Measurements from ENCODE around the gene ATP2C1. TPM values are rescaled to one million over a fixed set of nuclear protein-coding genes. Genes with fewer than 3 reads are reported as not detected.

ATP2C1 gene
- 59.2 and 64.7 TPM in 2 replicates for total RNA-seq
- 33.4 TPM for total RNA-seq (2013)
- polyA plus RNA-seq: 23.9 and 29.4 TPM in 2 replicates
- polyA minus RNA-seq: 15.1 and 16.9 TPM in 2 replicates

DNA sequence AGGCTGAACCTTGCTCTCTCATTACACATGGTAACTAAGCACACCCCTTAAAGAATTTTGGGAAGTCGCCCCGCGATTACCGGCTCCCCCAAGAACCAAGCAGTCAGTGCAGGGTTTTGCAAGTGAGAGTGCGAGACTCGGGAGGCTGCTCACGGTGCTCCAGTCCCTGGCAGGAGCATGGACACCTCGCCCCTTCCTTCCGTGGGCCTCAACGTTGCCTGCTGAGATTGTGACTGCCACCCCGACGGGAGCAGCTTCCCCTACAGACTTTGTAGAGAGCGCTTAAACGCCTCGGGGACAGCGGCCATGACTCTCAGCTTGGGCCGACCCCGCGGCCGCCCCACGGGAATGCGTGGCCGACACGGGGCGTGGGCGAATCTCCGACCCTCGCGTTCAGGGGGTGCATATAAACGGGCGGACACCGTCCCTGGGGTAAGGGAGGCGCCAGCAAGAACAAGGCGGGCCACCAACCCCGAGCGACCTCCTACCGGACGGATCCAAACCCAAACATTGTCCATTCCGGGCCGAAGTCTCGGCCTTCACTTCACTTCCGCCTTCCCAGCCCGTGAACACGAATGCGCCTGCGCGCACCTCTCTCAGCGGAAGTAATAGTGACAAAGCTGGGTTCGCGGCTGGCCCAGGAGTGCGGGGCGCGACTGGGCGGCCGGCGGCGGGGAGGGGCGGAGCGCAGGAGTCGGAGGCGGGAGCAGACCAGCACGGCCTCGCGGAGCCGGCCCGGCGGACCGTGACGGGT, at the start of gene ATP2C1:
ATP2C1 (plus strand) TSS at position 709 of the 754 bp plus-strand sequence. CDS start 686 bp downstream, outside the sequence.
- Histone ChIP-seq H3K9me3 (ENCODE audit: control extremely low read depth in 1 of 3, control insufficient read depth in 2 of 3, insufficient read depth in 1 of 3, low read length in 2 of 3) (no peaks in the 10 kb centered on the region), H2AFZ (ENCODE audit: insufficient read depth, low read depth, low read length, poor library complexity, severe bottlenecking) (peak within 1 kb of the TSS; percentile 98), H3K79me2 (ENCODE audit: control insufficient read depth, insufficient read depth, low read length) (peaks cover 38% of the 10 kb centered on the region), H3K4me1 (ENCODE audit: control insufficient read depth in 2 of 2, insufficient read depth in 2 of 2, low read length in 2 of 2) (peaks cover 11% of the 10 kb centered on the region in 2 donors), H4K20me1 (ENCODE audit: control insufficient read depth, insufficient read depth, low read length, poor library complexity, severe bottlenecking) (no peaks in the 10 kb centered on the region), H3K27me3 (replicated peaks in 1 of 4; ENCODE audit: control extremely low read depth in 1 of 4, control insufficient read depth in 3 of 4, insufficient read depth in 4 of 4, low read length in 3 of 4) (no peaks in the 10 kb centered on the region), H3K27ac (ENCODE audit: low read length in 2 of 2) (peak within 1 kb of the TSS; percentile 89 to 96), H3K4me3 (ENCODE audit: control extremely low read depth in 1 of 5, extremely low read depth in 1 of 5, insufficient read depth in 1 of 5, low read depth in 2 of 5, low read length in 4 of 5) (peak within 1 kb of the TSS; percentile 71 to 98 (median 93)), H3K9ac (ENCODE audit: low read length) (peak within 1 kb of the TSS; percentile 95), H3K36me3 (replicated peaks in 1 of 2; ENCODE audit: control extremely low read depth in 1 of 2, control insufficient read depth in 1 of 2, extremely low read depth in 1 of 2, insufficient read depth in 2 of 2, low read length in 1 of 2) (no peaks in the 10 kb centered on the region), H3K4me2 (replicated peaks; ENCODE audit: low read depth, low read length, poor library complexity, severe bottlenecking) (peak within 1 kb of the TSS; percentile 88)
- intact Hi-C loops (cut with micrococcal nuclease): loop anchor here (1.0 to 5.0 kb wide), 8 partner anchors 34 to 1524 kb away; partner anchors contain the start of genes ASTE1, DNAJC13, MRPL3 and NEK11
- H3K27me3 Mint-ChIP-seq: no peaks in the 10 kb centered on the region
- TF ChIP-seq EZH2 (IDR thresholded peaks at IDR 0.05; ENCODE audit: borderline replicate concordance, insufficient read depth, low read depth, low read length, poor library complexity, severe bottlenecking) (no peak), CTCF (IDR thresholded peaks at IDR 0.05) (no peak)
- CTCF ChIA-PET: interaction anchor here (0.9 to 6.1 kb wide), 16 partner anchors 12 to 618 kb away, joined by 3 to 68 read pairs (median 4); partner anchors contain the start of genes ASTE1, NEK11 and PIK3R4
- POLR2A ChIA-PET: interaction anchor here (0.6 to 2.6 kb wide), 7 partner anchors 32 to 1828 kb away, joined by 3 to 11 read pairs (median 5); partner anchors contain the start of genes ASTE1 and NEK11
- peak within 1 kb of the TSS; percentile 99 for H3K27ac Mint-ChIP-seq
- H3K4me1 Mint-ChIP-seq: peaks cover 35% of the 10 kb centered on the region
- DNase-seq (peak; percentile 96), ATAC-seq (ENCODE audit: low read depth) (peak; percentile 91)
- H3K4me3 Mint-ChIP-seq: peak within 1 kb of the TSS; percentile 98
- under 1% methylated on average over 69 of the region's 69 CpGs for whole genome bisulfite sequencing (ENCODE audit: insufficient coverage)
- no peaks in the 10 kb centered on the region for H3K9me3 Mint-ChIP-seq (ENCODE audit: insufficient read depth)

- Mint-ChIP-seq H3K4me3 (no peak overlapping the region), H3K9me3 (ENCODE audit: insufficient read depth) (no peaks in the 10 kb centered on the region), H3K4me1 (peaks cover 6% of the 10 kb centered on the region), H3K27ac (no peak overlapping the region), H3K27me3 (no peaks in the 10 kb centered on the region)
- no peak for ATAC-seq (ENCODE audit: low read depth)
- Histone ChIP-seq H3K4me2 (replicated peaks; ENCODE audit: low read depth, low read length, poor library complexity, severe bottlenecking) (no peak overlapping the region), H3K27me3 (replicated peaks in 1 of 4; ENCODE audit: control extremely low read depth in 1 of 4, control insufficient read depth in 3 of 4, insufficient read depth in 4 of 4, low read length in 3 of 4) (peaks cover 0 to 5% (median 0%) of the 10 kb centered on the region in 4 experiments), H3K9me3 (ENCODE audit: control extremely low read depth in 1 of 3, control insufficient read depth in 2 of 3, insufficient read depth in 1 of 3, low read length in 2 of 3) (no peaks in the 10 kb centered on the region), H3K9ac (ENCODE audit: low read length) (no peak overlapping the region), H3K4me1 (ENCODE audit: control insufficient read depth in 2 of 2, insufficient read depth in 2 of 2, low read length in 2 of 2) (peaks cover 0 to 3% of the 10 kb centered on the region in 2 donors), H3K4me3 (ENCODE audit: control extremely low read depth in 1 of 5, extremely low read depth in 1 of 5, insufficient read depth in 1 of 5, low read depth in 2 of 5, low read length in 4 of 5) (no peak overlapping the region), H3K27ac (ENCODE audit: low read length in 2 of 2) (no peak overlapping the region), H4K20me1 (ENCODE audit: control insufficient read depth, insufficient read depth, low read length, poor library complexity, severe bottlenecking) (no peaks in the 10 kb centered on the region), H2AFZ (ENCODE audit: insufficient read depth, low read depth, low read length, poor library complexity, severe bottlenecking) (no peak overlapping the region), H3K36me3 (replicated peaks in 1 of 2; ENCODE audit: control extremely low read depth in 1 of 2, control insufficient read depth in 1 of 2, extremely low read depth in 1 of 2, insufficient read depth in 2 of 2, low read length in 1 of 2) (no peaks in the 10 kb centered on the region), H3K79me2 (ENCODE audit: control insufficient read depth, insufficient read depth, low read length) (no peaks in the 10 kb centered on the region)
- TF ChIP-seq EZH2 (IDR thresholded peaks at IDR 0.05; ENCODE audit: borderline replicate concordance, insufficient read depth, low read depth, low read length, poor library complexity, severe bottlenecking): no peak
- TF ChIP-seq CTCF (IDR thresholded peaks at IDR 0.05): no peak
- no CpG with 5 or more reads among the region's 1 CpG for WGBS (ENCODE audit: insufficient coverage)
- ChIA-PET POLR2A (no interaction called here), CTCF (no interaction called here)
- no peak for DNase-seq
- intact Hi-C loops (cut with micrococcal nuclease): no loop called here
These were observed 49.4 kb upstream of the ATP2C1 start for GRCh38 chr3:130844462-130844861.

Measured in B cell (primary cell).